ENCODE results near the gene TMEM87A.
A peak's percentile ranks its signal among the peaks of the same experiment; 100 is the strongest.

TMEM87A gene

GRCh38 chr15:42203891-42204290 is 69.3 kb downstream of the TMEM87A start:
- DNase-seq (ENCODE audit: low read depth): peak; percentile 39
- no peak overlapping the region for H3K4me3 ChIP-seq (ENCODE audit: low read length)
- no peak for TF ChIP-seq CTCF (conservative IDR thresholded peaks at IDR 0.05; ENCODE audit: low read length)

GRCh38 chr15:42202653-42203052 is 70.6 kb downstream of the TMEM87A start:
- no peak overlapping the region for H3K4me3 ChIP-seq (ENCODE audit: low read length)
- TF ChIP-seq CTCF (conservative IDR thresholded peaks at IDR 0.05; ENCODE audit: low read length): no peak
- no peak for DNase-seq (ENCODE audit: low read depth)

GRCh38 chr15:42201801-42202200 is 71.4 kb downstream of the TMEM87A start:
- TF ChIP-seq CTCF (conservative IDR thresholded peaks at IDR 0.05; ENCODE audit: low read length): no peak
- no peak for DNase-seq (ENCODE audit: low read depth)

GRCh38 chr15:42199126-42199525 is 74.1 kb downstream of the TMEM87A start:
- no peak overlapping the region for H3K4me3 ChIP-seq (ENCODE audit: low read length)
- TF ChIP-seq CTCF (conservative IDR thresholded peaks at IDR 0.05; ENCODE audit: low read length): no peak
- no peak for DNase-seq (ENCODE audit: low read depth)

More at GRCh38 chr15:42201801-42202200, 71.4 kb downstream of the TMEM87A start:
- H3K4me3 ChIP-seq (ENCODE audit: low read length): no peak overlapping the region

GRCh38 chr15:42198516-42198915 is 74.7 kb downstream of the TMEM87A start:
- H3K4me3 ChIP-seq (ENCODE audit: low read length): no peak overlapping the region
- no peak for DNase-seq (ENCODE audit: low read depth)
- TF ChIP-seq CTCF (conservative IDR thresholded peaks at IDR 0.05; ENCODE audit: low read length): no peak

- no peak for TF ChIP-seq CTCF (conservative IDR thresholded peaks at IDR 0.05; ENCODE audit: low read length)
- peak; percentile 22 for DNase-seq (ENCODE audit: low read depth)
- no peak overlapping the region for H3K4me3 ChIP-seq (ENCODE audit: low read length)
Measured at GRCh38 chr15:42194513-42194912, 78.7 kb downstream of the TMEM87A start.

- DNase-seq (ENCODE audit: low read depth): no peak
- no peak for TF ChIP-seq CTCF (conservative IDR thresholded peaks at IDR 0.05; ENCODE audit: low read length)
Measured at GRCh38 chr15:42193383-42193782, 79.8 kb downstream of the TMEM87A start.

More at GRCh38 chr15:42193383-42193782, 79.8 kb downstream of the TMEM87A start:
- no peak overlapping the region for H3K4me3 ChIP-seq (ENCODE audit: low read length)
